Ecto neural progenitor cell (in vitro differentiated cells): ENCODE data around the gene BGN.

Experiments
- DNase-seq: peaks from one replicate; pipeline ENCODE4 v3.0.0-alpha.2; 2018; ENCODE audit warnings: low spot score

Gene BGN

DNA sequence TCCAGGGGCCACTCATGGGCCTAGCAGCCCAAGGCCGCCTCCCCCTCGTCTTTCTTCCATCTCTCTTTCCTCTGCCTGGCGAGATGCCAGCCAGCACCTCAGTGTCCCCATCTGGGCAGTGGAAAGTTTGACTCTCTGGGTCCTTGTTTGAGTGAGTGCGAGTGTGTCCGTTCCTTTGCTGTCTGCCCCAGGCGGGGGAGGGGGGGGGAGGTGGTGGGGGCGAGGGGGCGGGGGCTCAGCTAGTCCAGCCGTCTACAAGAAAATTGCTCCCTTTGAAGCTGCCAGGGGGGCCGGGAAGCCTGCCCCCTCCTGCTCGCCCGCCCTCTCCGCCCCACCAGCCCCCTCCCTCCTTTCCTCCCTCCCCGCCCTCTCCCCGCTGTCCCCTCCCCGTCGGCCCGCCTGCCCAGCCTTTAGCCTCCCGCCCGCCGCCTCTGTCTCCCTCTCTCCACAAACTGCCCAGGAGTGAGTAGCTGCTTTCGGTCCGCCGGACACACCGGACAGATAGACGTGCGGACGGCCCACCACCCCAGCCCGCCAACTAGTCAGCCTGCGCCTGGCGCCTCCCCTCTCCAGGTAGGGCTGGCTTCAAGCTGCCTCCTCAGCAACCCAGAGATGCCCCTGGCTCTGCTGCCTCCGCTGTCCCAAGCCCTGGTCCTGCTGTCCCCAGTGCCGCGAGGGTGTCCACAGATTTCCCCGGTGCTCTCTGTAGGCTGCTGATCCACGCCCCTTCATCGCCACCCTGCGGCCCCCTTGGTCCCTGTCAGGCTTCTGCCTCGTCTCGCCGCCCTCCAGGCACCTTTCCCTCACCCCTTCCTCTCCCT, at the start of gene BGN:
BGN (plus strand) TSS at position 440 of the 821 bp plus-strand sequence. CDS start 9,652 bp downstream, outside the sequence.
- peak; percentile 59 for DNase-seq

- DNase-seq, result no peak
Measured at GRCh38 chrX:153445106-153445855, 49.5 kb upstream of the BGN start.

GRCh38 chrX:153445856-153446635, 48.7 kb upstream of the BGN start, which contains the start of gene TREX2:
Gene TREX2 (minus strand): TSS chrX:153446056. CDS start chrX:153445430, 626 bp downstream.
- DNase-seq, result no peak

DNA sequence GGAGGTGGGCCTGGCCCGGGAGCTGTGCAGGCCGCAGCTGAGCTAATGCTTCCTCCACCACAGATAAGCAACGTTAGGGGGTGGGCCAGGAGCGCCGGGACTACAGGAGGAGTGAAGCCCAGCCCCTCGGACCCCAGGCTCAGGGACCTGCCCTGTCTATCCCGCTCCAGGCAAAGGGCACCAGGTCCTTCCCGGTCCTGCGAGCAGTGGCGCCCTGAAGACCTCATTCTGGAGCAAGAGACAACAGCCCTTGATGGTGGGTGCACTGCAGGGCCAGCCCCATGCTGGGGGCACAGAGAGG, 48.2 kb upstream of the BGN start:
- DNase-seq, result no peak

DNA sequence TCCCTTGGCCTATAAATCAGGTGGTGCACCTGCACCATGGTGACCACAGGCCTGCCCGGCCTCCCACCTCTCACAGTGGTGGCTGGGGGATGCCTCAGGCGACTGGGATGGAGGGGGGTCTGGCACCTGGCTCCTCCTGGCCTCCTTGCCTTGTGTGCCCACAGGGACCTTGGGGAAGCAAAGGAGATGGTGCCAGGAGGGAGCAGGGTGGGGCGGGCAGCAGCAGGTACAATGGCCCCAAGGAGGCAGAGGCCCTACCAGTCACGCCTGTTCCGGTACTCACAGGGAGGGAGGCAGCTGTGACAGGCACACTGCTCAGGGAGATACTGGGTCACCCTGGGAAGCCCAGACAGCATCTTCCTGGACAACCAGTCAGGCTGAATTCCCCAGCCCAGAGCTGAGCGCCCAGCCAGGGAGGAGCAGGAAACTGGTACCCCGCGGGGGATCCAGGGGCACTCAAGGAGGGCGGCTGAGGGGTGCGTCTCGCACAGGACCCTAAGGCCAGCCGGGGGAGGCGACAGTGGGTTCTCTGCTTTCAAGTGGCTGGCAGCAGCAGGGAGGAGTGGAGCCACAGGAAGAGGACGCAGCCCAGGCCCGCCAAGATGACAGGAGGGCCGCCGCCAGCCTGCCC, 47.7 kb upstream of the BGN start:
- DNase-seq, result no peak

DNA sequence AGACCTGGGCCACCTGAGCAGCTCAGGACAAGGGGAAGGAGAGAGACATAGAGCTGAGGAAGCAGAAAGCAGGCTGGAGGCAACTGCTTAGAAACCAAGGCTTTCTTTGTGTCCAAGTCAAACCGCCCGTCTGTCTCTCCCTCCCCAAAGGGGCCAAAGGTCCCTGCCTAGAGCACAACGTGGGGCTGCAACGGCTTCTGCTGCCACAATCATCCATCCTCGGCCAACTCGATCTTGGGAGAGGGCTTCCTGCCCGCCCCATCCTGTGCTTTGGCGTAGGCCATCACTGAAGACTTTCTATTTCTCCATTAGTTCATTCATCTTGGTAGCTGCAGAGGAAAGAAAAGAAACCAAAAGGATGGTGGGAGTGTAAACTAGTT, 47.2 kb upstream of the BGN start:
- no peak for DNase-seq

DNA sequence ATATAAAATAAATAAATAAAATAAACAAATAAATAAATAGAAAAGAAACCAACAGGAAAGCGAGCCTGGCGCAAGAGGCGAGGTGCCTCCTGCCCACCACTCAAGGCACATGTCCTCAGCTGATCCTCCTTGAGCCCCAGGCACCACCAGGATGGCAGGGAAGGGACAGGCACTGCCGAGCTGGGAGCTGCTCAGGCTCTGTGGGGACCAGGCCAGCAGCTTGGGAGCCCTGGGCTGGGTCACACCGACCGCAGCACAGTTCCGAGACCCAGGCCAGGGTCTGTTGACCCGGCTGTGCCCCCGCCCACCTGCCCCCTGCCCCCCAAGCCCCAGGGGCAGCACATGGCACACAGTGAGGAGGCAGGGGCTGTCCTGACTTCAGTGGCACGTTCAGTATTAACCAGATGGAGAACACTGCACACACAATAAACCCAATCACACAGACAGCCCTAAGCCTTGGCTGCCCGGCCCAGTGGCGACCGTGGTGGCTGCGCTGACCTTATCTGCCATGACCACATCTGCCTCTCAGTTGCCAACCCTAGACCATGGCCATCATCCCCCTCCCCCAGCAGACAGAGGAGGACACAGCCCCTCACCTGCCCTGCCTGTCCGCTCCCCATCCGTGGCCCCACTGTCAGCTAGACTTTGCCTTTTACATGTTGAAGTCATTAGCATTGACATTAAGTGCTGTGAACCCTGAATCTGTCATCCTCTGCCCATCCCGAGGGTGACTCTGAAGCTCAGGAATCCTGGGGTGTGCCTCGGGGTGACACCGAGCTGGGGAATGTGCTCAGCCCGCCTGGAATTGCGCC, 46.0 kb upstream of the BGN start:
- no peak for DNase-seq

- DNase-seq, result no peak
Measured at GRCh38 chrX:153449368-153450113, 45.2 kb upstream of the BGN start.

GRCh38 chrX:153450114-153450948, 44.4 kb upstream of the BGN start:
- no peak for DNase-seq

DNA sequence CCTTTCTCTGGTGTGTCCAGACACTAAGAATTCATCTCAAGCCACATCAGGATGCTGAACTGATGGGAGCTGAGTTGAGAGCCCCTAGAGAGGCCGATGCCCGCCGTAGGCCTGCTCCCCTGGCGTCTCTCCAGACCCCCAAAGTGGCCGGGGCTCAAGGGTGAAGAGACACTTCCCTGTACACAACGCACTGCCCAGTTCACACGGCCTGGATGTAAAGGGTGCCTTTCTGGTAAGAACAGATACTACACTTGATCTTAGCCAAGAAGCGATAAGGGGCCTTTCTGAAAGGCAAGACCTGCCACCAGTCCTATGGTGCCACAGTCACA, 43.9 kb upstream of the BGN start:
- no peak for DNase-seq

- no peak for DNase-seq
Measured at GRCh38 chrX:153454901-153455550, 39.8 kb upstream of the BGN start.

- DNase-seq, result no peak
Measured at GRCh38 chrX:153455571-153455970, 39.2 kb upstream of the BGN start.

GRCh38 chrX:153456161-153456560, 38.6 kb upstream of the BGN start:
- DNase-seq, result no peak

- no peak for DNase-seq
Measured at GRCh38 chrX:153456704-153457103, 38.1 kb upstream of the BGN start.

GRCh38 chrX:153457136-153457825, 37.5 kb upstream of the BGN start:
- no peak for DNase-seq

GRCh38 chrX:153457827-153458466, 36.8 kb upstream of the BGN start:
- no peak for DNase-seq

DNA sequence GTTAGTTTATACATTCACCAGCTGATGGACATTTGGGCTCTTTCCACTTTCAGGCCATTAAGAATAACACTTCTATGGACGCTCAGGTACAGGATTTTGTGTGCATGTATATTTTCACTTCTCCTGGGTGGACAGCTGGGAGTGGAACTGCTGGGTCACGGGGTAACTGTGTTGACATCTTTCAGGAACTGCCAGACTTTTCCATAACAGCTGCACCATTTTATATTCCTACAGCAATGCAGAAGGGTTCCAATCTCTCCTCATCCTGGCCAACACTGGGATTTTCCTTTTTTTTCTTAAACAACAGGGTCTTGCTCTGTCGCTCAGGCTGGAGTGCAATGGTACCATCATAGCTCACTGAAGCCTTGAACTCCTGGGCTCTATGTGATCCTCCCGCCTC, 36.3 kb upstream of the BGN start:
- no peak for DNase-seq

DNA sequence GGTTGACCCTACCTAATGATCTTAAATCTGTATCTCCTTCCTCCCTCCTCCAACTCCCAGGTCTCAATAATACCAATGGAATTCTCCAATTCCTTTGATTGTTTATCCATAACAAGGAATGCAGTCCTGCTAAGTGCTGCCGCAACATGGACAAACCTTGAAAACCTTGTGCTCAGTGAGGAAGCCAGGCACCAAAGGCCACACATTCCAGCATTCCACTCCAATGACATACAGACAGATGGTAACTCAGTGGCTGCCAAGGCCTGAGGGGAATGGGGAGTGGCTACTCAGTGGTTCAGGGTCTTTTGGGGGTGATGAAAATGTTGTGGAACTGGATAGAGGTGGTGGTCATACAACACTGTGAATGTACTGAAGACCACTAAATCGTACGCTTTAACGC, 34.8 kb upstream of the BGN start:
- DNase-seq, result no peak
